BLaER1 (cell line): Measurements from ENCODE around the gene FYN.

ENCODE experiments used
- H3K27ac ChIP-seq: shearing (Covaris generic); formaldehyde crosslinking; 2 replicates; pipeline ENCODE4 v1.8.1; 2022
- H3K27me3 ChIP-seq: shearing (Covaris generic); formaldehyde crosslinking; 2 replicates; pipeline ENCODE4 v1.8.1; 2022
- H3K36me3 ChIP-seq: shearing (Covaris generic); formaldehyde crosslinking; 2 replicates; pipeline ENCODE4 v1.8.1; 2022
- H3K4me1 ChIP-seq: shearing (Covaris generic); formaldehyde crosslinking; 2 replicates; pipeline ENCODE4 v1.8.1; 2022
- H3K4me2 ChIP-seq: shearing (Covaris generic); formaldehyde crosslinking; 2 replicates; pipeline ENCODE4 v1.8.1; 2022
- H3K4me3 ChIP-seq: shearing (Covaris generic); formaldehyde crosslinking; 2 replicates; pipeline ENCODE4 v1.8.1; 2022
- H3K9ac ChIP-seq: shearing (Covaris generic); formaldehyde crosslinking; 2 replicates; pipeline ENCODE4 v1.8.1; 2022
- H3K9me3 ChIP-seq: shearing (Covaris generic); formaldehyde crosslinking; 2 replicates; pipeline ENCODE4 v1.8.1; 2022
- H4K20me1 ChIP-seq: shearing (Covaris generic); formaldehyde crosslinking; 2 replicates; pipeline ENCODE4 v1.8.1; 2022
- Cebpa-rat ChIP-seq: shearing (Covaris generic); IDR thresholded peaks from 2 replicates; pipeline ENCODE4 v1.8.1; 2022

The FYN gene

GRCh38 chr6:111623046-111623718 lies 250.1 kb downstream of the FYN start:
- no peak overlapping the region for H3K27ac ChIP-seq
- peaks cover 37% of the 10 kb centered on the region for H3K4me1 ChIP-seq
- TF ChIP-seq Cebpa-rat = no peak
- H3K9me3 ChIP-seq = no peaks in the 10 kb centered on the region
- no peak overlapping the region for H3K9ac ChIP-seq
- no peaks in the 10 kb centered on the region for H4K20me1 ChIP-seq
- H3K27me3 ChIP-seq = no peaks in the 10 kb centered on the region
- no peaks in the 10 kb centered on the region for H3K36me3 ChIP-seq
- no peak overlapping the region for H3K4me2 ChIP-seq
- H3K4me3 ChIP-seq = no peak overlapping the region

GRCh38 chr6:111620169-111620568 lies 253.1 kb downstream of the FYN start:
- Histone ChIP-seq H3K9me3 (no peaks in the 10 kb centered on the region), H3K9ac (peak overlapping the region; percentile 44; the same call in 1 of the 2 replicates), H3K27me3 (no peaks in the 10 kb centered on the region), H3K27ac (peak overlapping the region; percentile 74), H4K20me1 (no peaks in the 10 kb centered on the region), H3K4me3 (no peak overlapping the region), H3K4me2 (peak overlapping the region; percentile 81), H3K4me1 (peaks cover 59% of the 10 kb centered on the region), H3K36me3 (no peaks in the 10 kb centered on the region)
- no peak for TF ChIP-seq Cebpa-rat

GRCh38 chr6:111618407-111618806 lies 254.8 kb downstream of the FYN start:
- no peak for TF ChIP-seq Cebpa-rat
- Histone ChIP-seq H3K4me3 (no peak overlapping the region), H3K4me1 (peaks cover 71% of the 10 kb centered on the region), H3K9me3 (no peaks in the 10 kb centered on the region), H3K36me3 (no peaks in the 10 kb centered on the region), H3K27ac (no peak overlapping the region), H3K27me3 (no peaks in the 10 kb centered on the region), H3K4me2 (peak overlapping the region; percentile 81), H4K20me1 (no peaks in the 10 kb centered on the region), H3K9ac (no peak overlapping the region)

- Histone ChIP-seq H3K36me3 (no peaks in the 10 kb centered on the region), H4K20me1 (no peaks in the 10 kb centered on the region), H3K27ac (peak overlapping the region; percentile 22; the same call in 1 of the 2 replicates), H3K9me3 (peaks cover 8% of the 10 kb centered on the region), H3K4me3 (no peak overlapping the region), H3K27me3 (no peaks in the 10 kb centered on the region), H3K4me1 (peaks cover 71% of the 10 kb centered on the region), H3K9ac (no peak overlapping the region), H3K4me2 (peak overlapping the region; percentile 81; the same call in 1 of the 2 replicates)
- TF ChIP-seq Cebpa-rat = no peak
These were observed 256.1 kb downstream of the FYN start for GRCh38 chr6:111617149-111617548.

- no peak overlapping the region for H3K27ac ChIP-seq
- peak overlapping the region; percentile 44 for H3K4me2 ChIP-seq
- no peaks in the 10 kb centered on the region for H4K20me1 ChIP-seq
- H3K4me3 ChIP-seq = no peak overlapping the region
- peaks cover 18% of the 10 kb centered on the region for H3K9me3 ChIP-seq
- H3K27me3 ChIP-seq = no peaks in the 10 kb centered on the region
- no peaks in the 10 kb centered on the region for H3K36me3 ChIP-seq
- no peak for TF ChIP-seq Cebpa-rat
- no peak overlapping the region for H3K9ac ChIP-seq
- peaks cover 69% of the 10 kb centered on the region for H3K4me1 ChIP-seq
These were observed 257.2 kb downstream of the FYN start for GRCh38 chr6:111615916-111616612.

GRCh38 chr6:111614833-111615582 lies 258.2 kb downstream of the FYN start:
- no peaks in the 10 kb centered on the region for H3K27me3 ChIP-seq
- H3K36me3 ChIP-seq = no peaks in the 10 kb centered on the region
- H4K20me1 ChIP-seq = no peaks in the 10 kb centered on the region
- no peak overlapping the region for H3K27ac ChIP-seq
- peaks cover 69% of the 10 kb centered on the region for H3K4me1 ChIP-seq
- peak overlapping the region; percentile 44 for H3K4me2 ChIP-seq
- no peak overlapping the region for H3K9ac ChIP-seq
- no peak overlapping the region for H3K4me3 ChIP-seq
- H3K9me3 ChIP-seq = peaks cover 20% of the 10 kb centered on the region
- no peak for TF ChIP-seq Cebpa-rat

GRCh38 chr6:111612379-111612778 lies 260.9 kb downstream of the FYN start:
- Histone ChIP-seq H3K27me3 (no peaks in the 10 kb centered on the region), H3K36me3 (no peaks in the 10 kb centered on the region), H3K4me3 (no peak overlapping the region), H3K4me2 (no peak overlapping the region), H4K20me1 (no peaks in the 10 kb centered on the region), H3K4me1 (peaks cover 65% of the 10 kb centered on the region), H3K9ac (no peak overlapping the region), H3K27ac (no peak overlapping the region), H3K9me3 (peaks cover 20% of the 10 kb centered on the region)
- no peak for TF ChIP-seq Cebpa-rat

GRCh38 chr6:111610548-111611172 lies 262.6 kb downstream of the FYN start:
- H3K9ac ChIP-seq = 0 out of 2 replicates have a peak overlapping the region, but pooled peaks have one; percentile 87
- TF ChIP-seq Cebpa-rat = no peak
- H3K9me3 ChIP-seq = peaks cover 20% of the 10 kb centered on the region
- no peaks in the 10 kb centered on the region for H3K36me3 ChIP-seq
- H3K4me3 ChIP-seq = no peak overlapping the region
- H3K4me1 ChIP-seq = peaks cover 60% of the 10 kb centered on the region
- peak overlapping the region; percentile 92 for H3K4me2 ChIP-seq
- no peaks in the 10 kb centered on the region for H3K27me3 ChIP-seq
- H4K20me1 ChIP-seq = no peaks in the 10 kb centered on the region
- H3K27ac ChIP-seq = peak overlapping the region; percentile 88
